Mesodermal cell (in vitro differentiated cells): ENCODE measurements around the gene SLC6A16.

Source experiments
- H3K27ac ChIP-seq: 2 replicates; pipeline ENCODE4 v1.7.0; 2013; ENCODE audit warnings: mild to moderate bottlenecking, low read depth, low read length, moderate library complexity; ENCODE audit not compliant: severe bottlenecking
- H3K36me3 ChIP-seq: 2 replicates; pipeline ENCODE4 v1.7.1; 2013; ENCODE audit warnings: mild to moderate bottlenecking, low read length, moderate library complexity; ENCODE audit not compliant: control insufficient read depth, insufficient read depth
- H3K4me1 ChIP-seq: one replicate; pipeline ENCODE4 v1.7.1; 2013; ENCODE audit warnings: mild to moderate bottlenecking, low read length; ENCODE audit not compliant: insufficient read depth, control insufficient read depth, poor library complexity, severe bottlenecking
- H3K4me3 ChIP-seq: 2 replicates; pipeline ENCODE4 v1.7.0; 2013; ENCODE audit warnings: low read length, control low read depth, mild to moderate bottlenecking; ENCODE audit not compliant: insufficient read depth, poor library complexity, severe bottlenecking; ENCODE audit errors: extremely low read depth
- H3K9me3 ChIP-seq: 2 replicates; pipeline ENCODE4 v1.7.1; 2013; ENCODE audit warnings: mild to moderate bottlenecking, low read length, moderate library complexity; ENCODE audit not compliant: control insufficient read depth
- WGBS, 2 experiments: methylation state at CpG; one replicate each; pipeline ENCODE4 v1.1.5; 2013; ENCODE audit warnings: missing lambda C conversion rate in 2 of 2; ENCODE audit not compliant: insufficient coverage in 2 of 2; 5-methylcytosine and 5-hydroxymethylcytosine counted together

SLC6A16 gene

GRCh38 chr19:49361438-49362047 lies 36.6 kb upstream of the SLC6A16 start:
- Histone ChIP-seq H3K27ac (peak overlapping the region; percentile 97), H3K36me3 (peaks cover 40% of the 10 kb centered on the region), H3K4me1 (peaks cover 20% of the 10 kb centered on the region), H3K9me3 (no peaks in the 10 kb centered on the region), H3K4me3 (peak overlapping the region; percentile 91)
- 0% methylated on average over 15 to 25 of the region's 27 CpGs for WGBS, 2 experiments

- H3K27ac ChIP-seq: peak overlapping the region; percentile 97
- WGBS, 2 experiments: 93 to 95% methylated on average over 5 to 15 of the region's 17 CpGs
- H3K4me1 ChIP-seq: peaks cover 27% of the 10 kb centered on the region
- H3K4me3 ChIP-seq: peak overlapping the region; percentile 91
- no peaks in the 10 kb centered on the region for H3K9me3 ChIP-seq
- peaks cover 55% of the 10 kb centered on the region for H3K36me3 ChIP-seq
These were observed 35.1 kb upstream of the SLC6A16 start for GRCh38 chr19:49359851-49360820.

DNA sequence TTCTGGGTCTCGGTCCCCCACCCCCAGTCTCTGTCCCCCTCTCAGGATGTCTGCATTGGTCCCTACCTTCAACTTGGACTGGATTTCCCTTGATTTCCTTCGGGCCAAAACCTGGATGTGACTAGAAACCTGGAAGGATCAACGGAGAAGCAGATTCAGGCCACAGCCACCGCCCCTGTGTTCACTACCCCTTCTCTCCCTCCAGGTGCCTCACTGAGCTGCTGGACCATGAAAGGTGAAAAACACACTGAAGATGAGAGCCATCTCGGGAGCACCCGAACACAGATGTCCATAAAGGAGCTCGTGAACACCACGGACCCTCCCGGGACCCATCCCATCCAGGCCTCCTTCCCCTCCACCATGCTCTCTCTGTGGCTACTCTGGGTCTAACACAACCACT lies 32.2 kb upstream of the SLC6A16 start:
- H3K4me1 ChIP-seq: peaks cover 28% of the 10 kb centered on the region
- H3K27ac ChIP-seq: no peak overlapping the region
- no peaks in the 10 kb centered on the region for H3K9me3 ChIP-seq
- H3K36me3 ChIP-seq: peaks cover 82% of the 10 kb centered on the region
- H3K4me3 ChIP-seq: no peak overlapping the region
- WGBS, 2 experiments: 92 to 100% methylated on average over 8 to 9 of the region's 9 CpGs

- peaks cover 89% of the 10 kb centered on the region for H3K36me3 ChIP-seq
These were observed 31.4 kb upstream of the SLC6A16 start for GRCh38 chr19:49356382-49356781.

DNA sequence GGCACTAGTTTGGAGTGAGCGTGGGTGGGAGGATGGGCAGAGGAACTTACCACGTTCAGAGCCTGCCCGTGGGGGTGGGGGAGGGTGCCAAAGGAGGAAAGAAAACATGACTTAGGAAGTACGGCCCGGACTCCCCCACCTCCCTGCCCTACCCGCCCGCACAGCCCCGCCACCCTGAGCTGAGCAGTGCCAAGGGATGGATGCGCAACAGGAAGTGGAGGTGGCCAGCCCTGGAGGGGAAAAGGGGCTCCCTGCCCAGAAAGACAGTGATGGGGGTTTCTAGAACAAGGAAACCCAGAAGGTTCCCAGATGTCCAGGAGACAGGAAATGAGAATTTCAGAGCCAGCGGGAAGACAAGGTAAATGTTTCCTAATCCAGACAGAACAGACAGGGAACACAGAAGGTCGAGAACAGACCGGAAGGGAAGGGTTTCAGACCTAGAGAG lies 30.9 kb upstream of the SLC6A16 start:
- Histone ChIP-seq H3K4me3 (no peak overlapping the region), H3K9me3 (no peaks in the 10 kb centered on the region), H3K36me3 (peaks cover 94% of the 10 kb centered on the region), H3K4me1 (peaks cover 28% of the 10 kb centered on the region), H3K27ac (no peak overlapping the region)
- 95 to 100% methylated on average over 2 to 4 of the region's 12 CpGs for WGBS, 2 experiments

More at GRCh38 chr19:49356382-49356781, 31.4 kb upstream of the SLC6A16 start:
- Histone ChIP-seq H3K27ac (no peak overlapping the region), H3K9me3 (no peaks in the 10 kb centered on the region), H3K4me1 (peaks cover 28% of the 10 kb centered on the region), H3K4me3 (no peak overlapping the region)
- 86 to 94% methylated on average over 1 to 3 of the region's 7 CpGs for WGBS, 2 experiments

GRCh38 chr19:49349567-49349966 lies 24.6 kb upstream of the SLC6A16 start:
- H3K9me3 ChIP-seq: no peaks in the 10 kb centered on the region
- WGBS, 2 experiments: 100% methylated on average over 1 of the region's 2 CpGs; no CpG with 5 or more reads in 1 of the 2 experiments
- H3K4me3 ChIP-seq: no peak overlapping the region
- no peak overlapping the region for H3K27ac ChIP-seq
- no peaks in the 10 kb centered on the region for H3K4me1 ChIP-seq
- peaks cover 95% of the 10 kb centered on the region for H3K36me3 ChIP-seq

DNA sequence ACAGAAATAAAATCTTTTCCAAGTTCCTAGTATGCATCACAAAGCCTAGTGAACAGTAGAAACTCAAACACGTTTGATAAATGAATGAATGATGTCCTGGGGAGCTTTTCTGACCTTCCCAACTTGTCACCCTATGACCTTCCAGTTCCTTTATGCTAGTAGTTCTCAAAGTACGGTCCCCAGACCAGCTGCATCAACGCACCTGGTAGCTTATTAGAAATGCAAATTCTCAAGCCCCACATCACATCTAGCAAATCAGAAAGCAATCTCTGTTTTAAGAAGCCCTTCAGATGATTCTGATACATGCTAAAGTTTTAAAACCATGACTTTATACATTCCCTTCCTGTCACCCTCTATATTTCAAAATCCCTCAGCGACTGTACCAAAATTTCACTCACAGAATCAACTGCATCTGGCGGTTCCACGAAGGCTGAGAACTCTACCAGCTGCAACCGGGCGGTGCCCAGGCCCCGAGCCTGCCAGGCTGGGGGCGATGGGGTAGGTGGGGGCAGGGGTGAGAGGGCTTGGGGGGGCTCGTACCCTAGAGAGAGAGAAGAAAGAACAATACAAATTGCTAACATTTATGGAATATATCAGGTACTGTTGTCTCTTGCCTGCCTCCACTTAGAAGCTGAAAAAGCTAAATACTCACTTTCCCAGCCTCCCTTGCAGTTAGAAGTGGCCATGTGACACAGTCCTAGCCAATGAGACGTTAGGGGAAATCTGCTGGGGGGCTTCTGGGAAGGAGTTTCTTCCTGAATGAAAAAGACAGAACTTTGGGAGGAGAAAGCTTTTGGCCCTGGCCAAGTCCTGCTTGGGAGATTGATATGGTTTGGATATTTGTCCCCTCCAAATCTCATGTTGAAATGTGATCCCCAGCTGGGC lies 23.6 kb upstream of the SLC6A16 start:
- no peaks in the 10 kb centered on the region for H3K9me3 ChIP-seq
- no peak overlapping the region for H3K4me3 ChIP-seq
- WGBS, 2 experiments: 100% methylated on average over 4 to 6 of the region's 12 CpGs
- H3K4me1 ChIP-seq: no peaks in the 10 kb centered on the region
- H3K36me3 ChIP-seq: peaks cover 97% of the 10 kb centered on the region
- H3K27ac ChIP-seq: no peak overlapping the region

DNA sequence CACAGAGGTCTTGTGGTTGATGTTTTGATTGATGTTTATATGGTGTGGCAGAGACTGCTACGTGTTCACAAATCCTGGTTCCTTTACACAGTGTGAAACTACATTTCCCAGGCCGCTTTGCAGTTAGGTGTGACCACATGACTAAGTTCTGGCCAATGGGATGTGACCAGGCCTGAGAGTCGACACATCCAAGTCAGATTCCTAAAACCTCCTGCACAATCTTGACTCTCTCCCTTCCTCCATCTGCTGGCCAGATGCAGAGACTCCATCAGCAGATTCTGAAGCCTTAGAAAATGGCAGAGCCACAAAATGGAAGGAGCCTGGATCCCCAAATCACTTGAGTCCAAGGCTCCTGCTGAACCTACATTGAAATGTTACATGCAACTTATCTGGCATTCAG lies 22.8 kb upstream of the SLC6A16 start:
- peaks cover 97% of the 10 kb centered on the region for H3K36me3 ChIP-seq
- no peak overlapping the region for H3K27ac ChIP-seq
- 80 to 100% methylated on average over 2 of the region's 3 CpGs for WGBS, 2 experiments
- H3K4me1 ChIP-seq: no peaks in the 10 kb centered on the region
- H3K4me3 ChIP-seq: no peak overlapping the region
- no peaks in the 10 kb centered on the region for H3K9me3 ChIP-seq

GRCh38 chr19:49347191-49347590 lies 22.2 kb upstream of the SLC6A16 start:
- no peak overlapping the region for H3K27ac ChIP-seq
- H3K36me3 ChIP-seq: peaks cover 97% of the 10 kb centered on the region
- no peaks in the 10 kb centered on the region for H3K4me1 ChIP-seq
- WGBS, 2 experiments: 96 to 98% methylated on average over 12 to 15 of the region's 15 CpGs
- H3K4me3 ChIP-seq: no peak overlapping the region
- no peaks in the 10 kb centered on the region for H3K9me3 ChIP-seq
